ENCODE measurements around the gene HSPA2.
A peak's percentile ranks its signal among the peaks of the same experiment; 100 is the strongest.

- TF ChIP-seq CTCF (IDR thresholded peaks at IDR 0.05) (no peak), POLR2A (IDR thresholded peaks at IDR 0.05; ENCODE audit: low read depth) (peak; percentile 85), EP300 (IDR thresholded peaks at IDR 0.05) (no peak), POLR2AphosphoS5 (IDR thresholded peaks at IDR 0.05) (peak; percentile 81 to 96)
Observed at GRCh38 chr14:64503434-64504309, 36.9 kb upstream of the HSPA2 start, which contains the start of gene ZBTB25.
